HPDE6-E6E7 (cell line): Measurements from ENCODE around the gene SIM2.

ENCODE experiments used
- DNase-seq: peaks from one replicate; pipeline ENCODE4 v3.0.0; 2011; ENCODE audit warnings: missing footprints; ENCODE audit errors: extremely low spot score

The SIM2 gene

GRCh38 chr21:36688324-36688723 is 10.6 kb upstream of the SIM2 start:
- DNase-seq: no peak

GRCh38 chr21:36689324-36689723 is 9.6 kb upstream of the SIM2 start:
- no peak for DNase-seq

- DNase-seq: no peak
These were observed 8.0 kb upstream of the SIM2 start for GRCh38 chr21:36690628-36691554.

GRCh38 chr21:36691555-36692041 is 7.3 kb upstream of the SIM2 start:
- no peak for DNase-seq

GRCh38 chr21:36692114-36692834 is 6.6 kb upstream of the SIM2 start:
- DNase-seq: no peak

- no peak for DNase-seq
These were observed 6.0 kb upstream of the SIM2 start for GRCh38 chr21:36692835-36693488.

- no peak for DNase-seq
These were observed 5.4 kb upstream of the SIM2 start for GRCh38 chr21:36693489-36694030.

GRCh38 chr21:36694031-36694515 is 4.8 kb upstream of the SIM2 start:
- DNase-seq: no peak

GRCh38 chr21:36694593-36695282 is 4.2 kb upstream of the SIM2 start:
- DNase-seq: no peak

GRCh38 chr21:36695283-36695634 is 3.7 kb upstream of the SIM2 start:
- no peak for DNase-seq

- no peak for DNase-seq
These were observed 3.1 kb upstream of the SIM2 start for GRCh38 chr21:36695671-36696389.

- no peak for DNase-seq
These were observed 2.4 kb upstream of the SIM2 start for GRCh38 chr21:36696390-36697059.

GRCh38 chr21:36697060-36697850 is 1.7 kb upstream of the SIM2 start:
- DNase-seq: no peak

- DNase-seq: no peak
These were observed 997 bp upstream of the SIM2 start for GRCh38 chr21:36697851-36698384.

GRCh38 chr21:36698385-36698980 is 432 bp upstream of the SIM2 start:
- DNase-seq: no peak

- DNase-seq: no peak
These were observed 805 bp downstream of the SIM2 start for GRCh38 chr21:36699546-36700294.

- DNase-seq: no peak
These were observed 1.5 kb downstream of the SIM2 start for GRCh38 chr21:36700295-36700970.
